C4-2B (cell line): ENCODE data around the gene SLC9A5.

ENCODE experiments used
- ZFX ChIP-seq: fragments of 450-650 bp; IDR thresholded peaks from 2 replicates; pipeline ENCODE4 v1.6.1; 2017
- TF ChIP-seq, protein P1 (sequence below): fragments of 450-650 bp; conservative IDR thresholded peaks from 2 replicates; pipeline ENCODE4 v1.5.1; 2017; ENCODE audit warnings: mild to moderate bottlenecking

DNA sequence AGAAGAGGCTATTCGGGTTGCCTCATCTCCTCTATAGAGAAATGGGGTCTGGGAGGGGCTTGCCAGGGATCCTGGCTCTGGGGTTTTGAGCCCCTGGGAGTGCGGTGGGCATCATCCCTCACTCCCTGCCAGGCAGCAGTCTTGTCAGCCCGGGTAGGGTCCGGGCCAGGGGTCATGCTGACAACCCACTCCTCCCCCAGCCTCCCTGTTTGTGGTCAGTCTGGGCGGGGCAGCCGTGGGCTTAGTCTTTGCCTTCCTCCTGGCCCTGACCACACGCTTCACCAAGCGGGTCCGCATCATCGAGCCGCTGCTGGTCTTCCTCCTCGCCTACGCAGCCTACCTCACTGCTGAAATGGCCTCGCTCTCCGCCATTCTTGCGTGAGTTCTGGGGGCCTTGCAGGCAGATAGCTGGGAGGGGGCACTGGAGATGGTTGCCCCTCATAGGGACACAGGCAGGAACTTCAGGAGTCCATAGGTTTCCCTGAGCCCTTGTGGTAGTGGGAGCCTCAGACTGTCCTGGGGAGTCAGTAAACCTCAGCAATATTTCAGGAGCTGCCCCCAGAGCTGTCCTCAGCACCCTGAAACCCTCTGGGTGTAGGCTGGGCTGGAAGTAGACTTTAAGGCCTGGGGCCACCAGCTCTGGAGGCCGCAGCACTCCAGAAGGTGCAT is 6.9 kb downstream of the SLC9A5 start:
- TF ChIP-seq, protein P1, sequence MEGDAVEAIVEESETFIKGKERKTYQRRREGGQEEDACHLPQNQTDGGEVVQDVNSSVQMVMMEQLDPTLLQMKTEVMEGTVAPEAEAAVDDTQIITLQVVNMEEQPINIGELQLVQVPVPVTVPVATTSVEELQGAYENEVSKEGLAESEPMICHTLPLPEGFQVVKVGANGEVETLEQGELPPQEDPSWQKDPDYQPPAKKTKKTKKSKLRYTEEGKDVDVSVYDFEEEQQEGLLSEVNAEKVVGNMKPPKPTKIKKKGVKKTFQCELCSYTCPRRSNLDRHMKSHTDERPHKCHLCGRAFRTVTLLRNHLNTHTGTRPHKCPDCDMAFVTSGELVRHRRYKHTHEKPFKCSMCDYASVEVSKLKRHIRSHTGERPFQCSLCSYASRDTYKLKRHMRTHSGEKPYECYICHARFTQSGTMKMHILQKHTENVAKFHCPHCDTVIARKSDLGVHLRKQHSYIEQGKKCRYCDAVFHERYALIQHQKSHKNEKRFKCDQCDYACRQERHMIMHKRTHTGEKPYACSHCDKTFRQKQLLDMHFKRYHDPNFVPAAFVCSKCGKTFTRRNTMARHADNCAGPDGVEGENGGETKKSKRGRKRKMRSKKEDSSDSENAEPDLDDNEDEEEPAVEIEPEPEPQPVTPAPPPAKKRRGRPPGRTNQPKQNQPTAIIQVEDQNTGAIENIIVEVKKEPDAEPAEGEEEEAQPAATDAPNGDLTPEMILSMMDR: no peak
- TF ChIP-seq ZFX: no peak
